ENCODE data around the gene GGA3. TPM values are rescaled to one million over a fixed set of nuclear protein-coding genes. Genes with fewer than 3 reads are reported as not detected.

GGA3 gene
- total RNA-seq, 1 experiment from 2014 or later, result 58.3 TPM

GRCh38 chr17:75270218-75270965 is 9.0 kb upstream of the GGA3 start:
- peaks cover 9% of the 10 kb centered on the region; the same call in 1 of the 2 replicates for H3K79me2 ChIP-seq (ENCODE audit: insufficient read depth, low read length)
- no peak for TF ChIP-seq TCF7L2 (IDR thresholded peaks at IDR 0.05; ENCODE audit: borderline replicate concordance, extremely low read depth, insufficient read depth, insufficient read length)
- peak; percentile 100 for TF ChIP-seq EGR1 (IDR thresholded peaks at IDR 0.05; ENCODE audit: low read depth)
- TF ChIP-seq, protein P1, sequence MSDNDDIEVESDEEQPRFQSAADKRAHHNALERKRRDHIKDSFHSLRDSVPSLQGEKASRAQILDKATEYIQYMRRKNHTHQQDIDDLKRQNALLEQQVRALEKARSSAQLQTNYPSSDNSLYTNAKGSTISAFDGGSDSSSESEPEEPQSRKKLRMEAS (IDR thresholded peaks at IDR 0.05), result peak; percentile 74; the same call in 1 of the 2 replicates
- TF ChIP-seq EZH2phosphoT487 (IDR thresholded peaks at IDR 0.05; ENCODE audit: borderline replicate concordance), result no peak
- TF ChIP-seq, protein P2, sequence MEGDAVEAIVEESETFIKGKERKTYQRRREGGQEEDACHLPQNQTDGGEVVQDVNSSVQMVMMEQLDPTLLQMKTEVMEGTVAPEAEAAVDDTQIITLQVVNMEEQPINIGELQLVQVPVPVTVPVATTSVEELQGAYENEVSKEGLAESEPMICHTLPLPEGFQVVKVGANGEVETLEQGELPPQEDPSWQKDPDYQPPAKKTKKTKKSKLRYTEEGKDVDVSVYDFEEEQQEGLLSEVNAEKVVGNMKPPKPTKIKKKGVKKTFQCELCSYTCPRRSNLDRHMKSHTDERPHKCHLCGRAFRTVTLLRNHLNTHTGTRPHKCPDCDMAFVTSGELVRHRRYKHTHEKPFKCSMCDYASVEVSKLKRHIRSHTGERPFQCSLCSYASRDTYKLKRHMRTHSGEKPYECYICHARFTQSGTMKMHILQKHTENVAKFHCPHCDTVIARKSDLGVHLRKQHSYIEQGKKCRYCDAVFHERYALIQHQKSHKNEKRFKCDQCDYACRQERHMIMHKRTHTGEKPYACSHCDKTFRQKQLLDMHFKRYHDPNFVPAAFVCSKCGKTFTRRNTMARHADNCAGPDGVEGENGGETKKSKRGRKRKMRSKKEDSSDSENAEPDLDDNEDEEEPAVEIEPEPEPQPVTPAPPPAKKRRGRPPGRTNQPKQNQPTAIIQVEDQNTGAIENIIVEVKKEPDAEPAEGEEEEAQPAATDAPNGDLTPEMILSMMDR (IDR thresholded peaks at IDR 0.05 in 2 of 3, conservative IDR thresholded peaks at IDR 0.05 in 1 of 3; ENCODE audit: borderline replicate concordance in 1 of 3, insufficient read depth in 1 of 3, low read depth in 2 of 3, low read length in 2 of 3), result peak; percentile 40 to 51 (median 48); a peak in 5 of 6 replicates
- no peak for TF ChIP-seq FOSL1 (IDR thresholded peaks at IDR 0.05; ENCODE audit: low read depth)
- TF ChIP-seq POLR2AphosphoS5 (IDR thresholded peaks at IDR 0.05; ENCODE audit: low read depth, low read length), result peak; percentile 39
- no peak for TF ChIP-seq ATF3 (IDR thresholded peaks at IDR 0.05)
- peak; percentile 74; the same call in 1 of the 2 replicates for TF ChIP-seq SIN3A (IDR thresholded peaks at IDR 0.05; ENCODE audit: low read depth)
- TF ChIP-seq RAD21 (IDR thresholded peaks at IDR 0.05; ENCODE audit: low read depth), result peak; percentile 73
- H3K9me2 ChIP-seq (ENCODE audit: insufficient read depth), result no peaks in the 10 kb centered on the region
- CTCF ChIA-PET, result interaction anchor here (0.6 to 4.2 kb wide), 34 partner anchors 10 to 397 kb away, joined by 3 to 51 read pairs (median 4); partner anchors contain the start of genes FDXR, GGA3, GRB2 and MRPS7
- DNase-seq (ENCODE audit: low read depth, low spot score) (peak; percentile 69), ATAC-seq (peak; percentile 65)
- no TSS peak for BruUV-seq (replicated peaks)
- peak overlapping the region; percentile 97 for H3K4me2 ChIP-seq (ENCODE audit: low read length)
- RAD21 ChIA-PET (ENCODE audit: low non-redundant PET in 1 of 2, low total read pairs in 2 of 2, uncharacterized antibody in 2 of 2, unreplicated experiment in 2 of 2), result interaction anchor here (0.7 to 1.8 kb wide), 6 partner anchors 8 to 142 kb away, joined by 3 to 7 read pairs (median 5); partner anchors contain the start of genes SLC25A19 (in 2 of the 2), GRB2 (in 1 of the 2) and MRPS7 (in 1 of the 2)
- H3K27me3 ChIP-seq (ENCODE audit: insufficient read depth, low read length), result no peaks in the 10 kb centered on the region
- peaks cover 16 to 45% of the 10 kb centered on the region in 2 experiments for H3K4me1 ChIP-seq (ENCODE audit: control insufficient read depth in 1 of 2, insufficient read depth in 2 of 2, low read length in 2 of 2)
- H3K36me3 ChIP-seq (ENCODE audit: control insufficient read depth in 1 of 2, insufficient read depth in 2 of 2, low read length in 2 of 2), result peaks cover 7 to 40% of the 10 kb centered on the region in 2 experiments; a peak in 3 of 4 replicates
- no peaks in the 10 kb centered on the region for H4K20me1 ChIP-seq (ENCODE audit: insufficient read depth)
- intact Hi-C loops (cut with micrococcal nuclease), result loop anchor here (2.0 to 5.0 kb wide), 3 partner anchors 134 to 247 kb away; partner anchors contain the start of genes CASKIN2, GRB2 and TSEN54
- H3K9me3 ChIP-seq (ENCODE audit: control insufficient read depth in 1 of 2, insufficient read depth in 1 of 2, low read depth in 1 of 2, low read length in 2 of 2), result no peaks in the 10 kb centered on the region
- peak overlapping the region; percentile 94 for H3K27ac ChIP-seq (ENCODE audit: low read depth, low read length)
- peak overlapping the region; percentile 90 to 97 for H3K4me3 ChIP-seq (replicated peaks in 1 of 2; ENCODE audit: low read depth in 1 of 2, low read length in 2 of 2)
- peak overlapping the region; percentile 87 for H3K9ac ChIP-seq (ENCODE audit: low read length)
- POLR2A ChIA-PET, result interaction anchor here (0.6 to 2.4 kb wide), 16 partner anchors 9 to 510 kb away, joined by 3 to 40 read pairs (median 4); partner anchors contain the start of genes FDXR, GGA3, GRB2 and MRPS7
- H2AFZ ChIP-seq (ENCODE audit: low read depth, low read length, poor library complexity, severe bottlenecking), result no peak overlapping the region
